ENCODE results near the gene MRPL49. TPM values are rescaled to one million over a fixed set of nuclear protein-coding genes. Genes with fewer than 3 reads are reported as not detected.

Gene MRPL49
- total and polyA plus RNA-seq, 2 of the 13 experiments (the other 11 are each of a cell fraction or from before 2014, with no cell fraction given), result 39.2 to 53.3 TPM

GRCh38 chr11:65112546-65113360, 9.4 kb upstream of the MRPL49 start (continued):
- no peak for TF ChIP-seq ZNF672 (CRISPR knock-in tag; IDR thresholded peaks at IDR 0.05)
- peak; percentile 68; the same call in 1 of the 2 replicates for TF ChIP-seq ZNF800 (CRISPR knock-in tag; IDR thresholded peaks at IDR 0.05)
- TF ChIP-seq KLF16 (CRISPR knock-in tag; IDR thresholded peaks at IDR 0.05), result peak in 1 of 2 experiments; percentile 55; a peak in 1 of 4 replicates
- no peak for TF ChIP-seq ZNF530 (CRISPR knock-in tag; IDR thresholded peaks at IDR 0.05; ENCODE audit: low read depth)
- no peak for TF ChIP-seq ZNF549 (CRISPR knock-in tag; IDR thresholded peaks at IDR 0.05)
- TF ChIP-seq RAD51 (IDR thresholded peaks at IDR 0.05; ENCODE audit: borderline replicate concordance), result no peak
- no peak for TF ChIP-seq GMEB2 (CRISPR knock-in tag; IDR thresholded peaks at IDR 0.05; ENCODE audit: low read depth)
- TF ChIP-seq ZZZ3 (CRISPR knock-in tag; IDR thresholded peaks at IDR 0.05; ENCODE audit: borderline replicate concordance), result no peak
- 0 out of 2 replicates have a peak, but pooled peaks have one; percentile 50 for TF ChIP-seq AFF4 (CRISPR knock-in tag; IDR thresholded peaks at IDR 0.05)
- TF ChIP-seq ZNF431 (CRISPR knock-in tag; IDR thresholded peaks at IDR 0.05; ENCODE audit: borderline replicate concordance, low read depth), result no peak
- TF ChIP-seq ZNF205 (CRISPR knock-in tag; IDR thresholded peaks at IDR 0.05), result peak; percentile 81; the same call in 1 of the 2 replicates
- TF ChIP-seq MLLT10 (CRISPR knock-in tag; IDR thresholded peaks at IDR 0.05), result no peak
- no peak for TF ChIP-seq HNF4G (IDR thresholded peaks at IDR 0.05; ENCODE audit: borderline replicate concordance, low read depth, low read length)
- no peak for TF ChIP-seq HNF4G (CRISPR knock-in tag; IDR thresholded peaks at IDR 0.05; ENCODE audit: borderline replicate concordance, low read depth)
- TF ChIP-seq CTCF (CRISPR knock-in tag; IDR thresholded peaks at IDR 0.05), result peak; percentile 88
- no peak for TF ChIP-seq ZNF746 (CRISPR knock-in tag; IDR thresholded peaks at IDR 0.05)
- no peak for TF ChIP-seq ZNF33B (CRISPR knock-in tag; IDR thresholded peaks at IDR 0.05)
- no peak for TF ChIP-seq ZFP36L2 (CRISPR knock-in tag; IDR thresholded peaks at IDR 0.05)
- no peak for TF ChIP-seq ZNF670 (CRISPR knock-in tag; IDR thresholded peaks at IDR 0.05; ENCODE audit: borderline replicate concordance)
- no peak for TF ChIP-seq PLRG1 (conservative IDR thresholded peaks at IDR 0.05)
- no peak for TF ChIP-seq RFX3 (CRISPR knock-in tag; IDR thresholded peaks at IDR 0.05)

All from HepG2 (cell line).